ENCODE results near the gene MDM2.
"Not testable (repeated sequence)": the region's sequence is repeated elsewhere in the genome, so short reads cannot be mapped to it uniquely, and the experiment has no call there.

The MDM2 gene

GRCh38 chr12:68853396-68854077 is 45.6 kb downstream of the MDM2 start:
- no peak for DNase-seq (ENCODE audit: low read depth)

- no peak for DNase-seq (ENCODE audit: low read depth)
Observed at GRCh38 chr12:68854078-68854468, 46.1 kb downstream of the MDM2 start.

- no peak for DNase-seq (ENCODE audit: low read depth)
Observed at GRCh38 chr12:68854554-68854953, 46.6 kb downstream of the MDM2 start.

GRCh38 chr12:68855111-68855510 is 47.1 kb downstream of the MDM2 start:
- no peak for DNase-seq (ENCODE audit: low read depth)

GRCh38 chr12:68855771-68856170 is 47.8 kb downstream of the MDM2 start:
- DNase-seq (ENCODE audit: low read depth): no peak

GRCh38 chr12:68856510-68856909 is 48.5 kb downstream of the MDM2 start:
- DNase-seq (ENCODE audit: low read depth): no peak

GRCh38 chr12:68861890-68862289 is 53.9 kb downstream of the MDM2 start:
- DNase-seq (ENCODE audit: low read depth): no peak

DNA sequence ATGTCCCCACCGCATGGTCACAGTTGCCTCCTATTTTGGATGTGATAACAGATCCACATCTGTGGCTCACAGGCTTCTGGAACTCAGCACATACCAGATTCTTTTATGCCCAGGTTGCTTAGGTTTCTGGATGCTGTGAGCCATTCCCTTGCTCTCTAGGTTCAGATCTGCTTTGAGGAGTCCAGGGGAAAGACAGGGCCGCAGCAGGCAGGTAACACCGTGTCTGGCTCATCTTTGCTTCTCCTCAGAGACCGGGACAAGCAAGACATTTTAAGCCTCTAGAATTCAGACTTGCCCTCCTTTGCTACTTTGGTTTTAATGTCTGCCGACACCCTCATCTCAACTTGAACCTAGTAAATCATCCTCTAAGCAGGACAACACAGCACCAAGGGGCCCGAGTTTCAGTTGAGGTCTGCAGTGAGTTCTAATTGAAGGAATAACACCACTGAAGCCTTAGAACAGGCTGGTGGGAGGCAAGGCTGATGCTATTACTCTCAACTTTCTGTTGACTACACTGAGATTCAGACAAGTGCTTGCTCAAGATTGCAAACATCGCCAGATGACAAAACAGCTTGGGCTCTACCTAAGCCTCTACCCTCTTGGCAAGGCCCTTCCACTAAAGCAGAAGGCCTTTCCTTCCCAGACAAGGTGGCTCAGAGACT is 55.3 kb downstream of the MDM2 start:
- no peak for DNase-seq (ENCODE audit: low read depth)

DNA sequence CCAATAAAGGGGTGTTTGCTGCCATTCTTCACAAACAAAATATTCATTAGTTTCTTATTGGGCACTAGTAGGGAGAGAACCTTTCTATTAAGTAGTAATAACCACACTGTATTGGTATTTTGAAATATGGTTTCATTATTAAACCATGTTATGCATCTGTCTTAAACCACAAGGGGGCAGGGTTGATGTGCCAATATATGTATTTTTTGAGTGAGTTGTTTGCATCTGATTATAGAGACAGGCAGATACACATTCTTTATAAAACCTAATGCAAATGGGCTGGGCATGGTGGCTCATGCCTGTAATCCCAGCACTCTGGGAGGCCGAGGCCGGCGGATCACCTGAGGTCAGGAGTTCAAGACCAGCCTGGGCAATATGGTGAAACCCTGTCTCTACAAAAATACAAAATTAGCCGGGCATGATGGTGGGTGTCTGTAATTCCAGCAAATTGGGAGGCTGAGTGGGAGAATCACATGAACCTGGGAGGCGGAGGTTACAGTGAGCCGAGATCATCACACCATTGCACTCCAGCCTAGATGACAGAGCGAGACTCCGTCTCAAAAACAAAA is 56.0 kb downstream of the MDM2 start:
- DNase-seq (ENCODE audit: low read depth): not testable (repeated sequence)

- DNase-seq (ENCODE audit: low read depth): no peak
Observed at GRCh38 chr12:68864604-68865003, 56.6 kb downstream of the MDM2 start.

GRCh38 chr12:68865399-68866164 is 57.6 kb downstream of the MDM2 start:
- DNase-seq (ENCODE audit: low read depth): no peak

DNA sequence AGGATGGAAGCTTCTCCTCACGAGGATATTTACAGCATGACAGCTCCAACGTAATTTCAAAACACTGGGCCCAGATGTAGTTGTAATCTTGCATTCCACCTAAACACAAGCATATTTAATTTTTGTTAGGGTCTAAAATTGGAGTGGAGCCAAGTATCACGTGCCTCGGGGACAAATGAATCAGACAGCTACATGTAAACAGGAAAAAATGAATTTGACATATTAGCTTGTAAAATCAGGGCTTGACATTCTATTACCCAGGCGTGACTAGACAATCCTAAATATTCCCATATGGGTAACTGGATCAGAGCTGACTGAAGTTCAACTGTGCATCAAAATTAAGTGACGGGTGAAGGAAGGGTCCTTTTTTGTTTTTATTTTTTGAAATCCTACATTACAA is 59.0 kb downstream of the MDM2 start:
- DNase-seq (ENCODE audit: low read depth): no peak

GRCh38 chr12:68867606-68868005 is 59.6 kb downstream of the MDM2 start:
- no peak for DNase-seq (ENCODE audit: low read depth)

GRCh38 chr12:68868043-68868790 is 60.2 kb downstream of the MDM2 start:
- DNase-seq (ENCODE audit: low read depth): no peak

- no peak for DNase-seq (ENCODE audit: low read depth)
Observed at GRCh38 chr12:68870011-68870410, 62.0 kb downstream of the MDM2 start.

DNA sequence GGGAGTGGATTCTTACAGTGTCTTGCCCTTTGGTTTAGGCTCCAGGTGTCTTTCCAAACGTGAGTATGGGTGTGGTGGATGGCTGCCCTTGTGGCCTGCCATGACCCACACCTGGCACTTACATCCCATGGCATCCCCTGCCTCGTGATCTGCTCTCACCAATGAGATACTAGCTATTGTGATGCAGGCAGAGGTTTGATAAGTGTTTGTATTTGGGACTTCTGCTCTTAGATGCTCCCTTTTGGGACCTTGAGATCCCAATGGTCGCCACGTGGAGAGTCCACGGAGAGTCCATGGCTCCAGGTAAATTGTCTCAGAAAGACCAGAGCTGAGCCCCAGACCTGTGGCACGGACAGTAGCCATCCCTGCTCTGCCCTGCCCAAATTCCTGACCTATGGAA is 62.5 kb downstream of the MDM2 start:
- DNase-seq (ENCODE audit: low read depth): no peak

- DNase-seq (ENCODE audit: low read depth): no peak
Observed at GRCh38 chr12:68871396-68871795, 63.4 kb downstream of the MDM2 start.

DNA sequence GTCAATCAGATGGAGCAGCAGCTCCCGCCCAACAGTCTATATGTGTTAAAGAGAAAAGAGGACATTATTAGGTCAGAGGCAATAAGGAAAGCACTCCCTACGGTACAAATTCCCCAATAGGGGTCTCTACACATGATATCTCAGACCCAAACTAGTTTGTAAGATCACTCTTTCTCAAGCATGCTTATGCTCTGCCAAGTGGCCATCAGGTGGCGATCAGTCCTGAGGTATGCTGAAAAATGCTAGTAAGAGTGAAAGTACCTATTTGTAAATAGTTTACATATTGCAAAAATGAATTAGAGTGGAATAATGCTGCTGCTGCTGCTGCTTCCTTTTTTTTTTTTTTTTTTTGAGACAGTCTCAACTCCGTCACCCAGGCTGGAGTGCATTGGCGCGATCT is 63.9 kb downstream of the MDM2 start:
- no peak for DNase-seq (ENCODE audit: low read depth)

DNA sequence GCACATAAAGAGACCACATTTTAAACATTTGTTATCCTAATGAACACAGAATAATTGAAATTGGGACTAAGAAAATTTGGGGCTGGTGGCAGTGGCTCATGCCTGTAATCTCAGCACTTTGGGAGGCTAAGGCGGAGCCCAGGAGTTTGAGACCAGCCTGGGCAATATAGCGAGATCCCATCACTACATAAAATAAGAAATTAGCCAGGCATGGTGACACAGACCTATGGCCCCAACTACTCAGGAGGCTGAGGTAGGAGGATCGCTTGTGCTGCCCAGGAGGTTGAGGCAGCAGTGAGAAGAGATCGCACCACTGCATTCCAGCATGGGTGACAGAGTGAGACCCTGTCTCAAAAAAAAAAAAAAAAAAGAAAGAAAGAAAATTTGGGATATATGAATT is 65.3 kb downstream of the MDM2 start:
- no peak for DNase-seq (ENCODE audit: low read depth)

DNA sequence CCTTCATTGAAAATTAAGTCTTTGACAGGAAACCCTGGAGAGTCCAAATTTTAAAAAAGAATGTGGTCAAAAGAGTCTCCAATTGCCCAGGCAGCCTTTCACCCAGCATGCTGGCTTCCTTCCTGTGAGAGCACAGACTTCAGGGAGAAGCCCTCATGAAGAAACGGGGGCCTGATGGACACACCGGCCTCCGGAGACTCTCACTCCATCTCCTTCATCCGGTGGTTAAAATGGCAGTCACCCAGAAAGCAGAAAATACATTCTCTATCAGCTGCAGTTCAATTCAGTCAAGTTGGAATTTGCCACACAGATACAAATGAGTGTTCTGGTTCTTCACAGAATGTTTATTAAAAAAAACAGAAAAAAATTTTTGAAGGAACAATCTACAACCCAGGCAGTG is 68.5 kb downstream of the MDM2 start:
- no peak for DNase-seq (ENCODE audit: low read depth)

DNA sequence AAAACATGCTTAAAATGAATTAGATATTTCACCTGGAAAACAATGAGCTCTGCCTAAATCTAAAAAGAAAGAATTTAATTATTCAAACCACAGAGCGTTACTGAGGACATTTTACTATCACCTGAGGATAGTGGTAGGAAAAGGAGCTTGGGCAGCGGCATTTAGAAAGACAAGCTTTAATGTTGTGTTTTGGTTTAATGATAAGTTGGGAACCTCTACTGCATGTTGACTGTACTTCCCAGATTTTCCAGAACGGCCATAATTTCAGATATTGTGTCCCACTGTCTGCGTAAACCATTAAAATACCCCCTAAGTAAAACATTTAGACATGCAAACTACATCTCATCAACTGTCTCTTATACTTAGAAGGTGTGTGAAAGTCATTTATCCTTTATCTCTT is 69.6 kb downstream of the MDM2 start:
- no peak for DNase-seq (ENCODE audit: low read depth)

- DNase-seq (ENCODE audit: low read depth): no peak
Observed at GRCh38 chr12:68878283-68878682, 70.3 kb downstream of the MDM2 start.
